NCI-H2107 treated with DMSO at 0.1 percent for 48 hours (cell line): Measurements from ENCODE around the gene DCTN1.
A peak's percentile ranks its signal among the peaks of the same experiment; 100 is the strongest.

Experiments used
- DNase-seq: peaks from one replicate; lab custom pipeline; 2025; ENCODE audit not compliant: unreplicated experiment; lab: John Stamatoyannopoulos, UW

DCTN1 gene

DNA sequence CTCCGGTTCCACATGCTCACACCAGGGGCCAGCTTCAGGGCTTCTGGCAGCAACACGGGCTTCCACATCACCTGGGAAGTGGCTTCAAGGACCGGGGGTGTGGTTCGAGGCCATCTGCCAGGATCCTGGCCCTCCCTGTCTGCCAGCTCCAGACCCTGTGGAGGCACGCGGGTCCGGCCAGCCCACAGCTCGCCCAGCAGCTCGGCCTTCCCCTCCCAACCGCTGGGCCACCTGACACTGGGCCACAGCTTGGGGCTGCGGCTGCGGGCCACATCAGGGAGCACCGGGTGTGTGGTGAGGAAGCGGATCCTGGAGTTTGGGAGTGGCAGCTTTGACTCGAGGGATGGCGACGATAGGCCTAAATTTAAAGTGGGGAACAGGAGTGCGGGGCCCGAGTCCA is 34.3 kb upstream of the DCTN1 start:
- DNase-seq: no peak

DNA sequence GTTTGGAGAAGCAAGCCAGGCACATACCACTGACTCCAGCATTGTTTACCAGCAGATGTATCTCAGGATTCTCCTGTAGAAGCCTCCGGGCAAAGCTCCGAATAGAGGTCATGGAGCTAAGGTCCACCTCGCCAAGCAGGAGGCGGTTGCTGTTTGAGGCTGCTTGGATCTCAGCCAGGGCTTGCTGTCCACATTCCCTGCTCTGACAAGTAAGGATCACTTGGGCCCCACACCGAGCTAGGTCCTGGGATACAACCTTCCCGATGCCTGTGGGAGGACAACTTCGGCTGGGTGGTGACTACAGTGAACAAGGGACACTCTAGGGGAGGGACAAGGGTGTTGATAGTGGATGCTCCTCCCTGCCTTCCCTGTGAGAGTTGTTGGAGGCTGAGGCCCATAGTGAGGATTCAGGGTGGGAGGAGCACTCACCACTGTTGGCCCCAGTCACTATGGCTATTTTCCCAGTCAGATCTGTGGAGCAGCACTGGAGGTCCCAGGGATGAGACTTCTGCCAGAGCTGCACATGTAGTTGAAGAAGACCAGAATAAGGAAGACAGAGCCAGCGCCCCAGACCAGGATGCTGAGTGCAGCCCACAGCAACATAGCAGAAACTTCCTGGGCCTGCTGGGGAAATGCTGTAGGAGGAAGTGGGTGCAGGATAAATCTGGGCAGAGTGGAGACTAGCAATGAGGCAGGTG is 33.0 kb upstream of the DCTN1 start:
- no peak for DNase-seq

DNA sequence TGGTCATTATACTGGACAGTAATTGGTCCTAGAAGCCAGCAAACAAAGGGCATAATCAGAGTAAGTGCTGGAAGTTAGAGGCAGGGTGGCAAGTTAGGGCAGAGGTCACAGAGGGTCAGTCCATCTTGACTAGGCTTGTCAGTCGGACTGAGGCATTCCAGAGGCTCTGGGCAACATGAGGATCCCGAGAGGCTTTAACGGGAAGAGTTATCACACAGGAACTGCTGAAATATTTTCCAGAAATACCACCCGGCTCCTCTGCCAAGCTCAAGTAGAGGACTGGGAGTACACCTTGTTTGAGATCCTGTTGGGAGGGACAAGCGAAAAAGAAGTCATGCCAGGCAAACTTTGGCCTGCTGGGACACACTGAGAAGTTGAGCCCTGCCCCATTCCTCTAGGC is 27.6 kb upstream of the DCTN1 start:
- no peak for DNase-seq

DNA sequence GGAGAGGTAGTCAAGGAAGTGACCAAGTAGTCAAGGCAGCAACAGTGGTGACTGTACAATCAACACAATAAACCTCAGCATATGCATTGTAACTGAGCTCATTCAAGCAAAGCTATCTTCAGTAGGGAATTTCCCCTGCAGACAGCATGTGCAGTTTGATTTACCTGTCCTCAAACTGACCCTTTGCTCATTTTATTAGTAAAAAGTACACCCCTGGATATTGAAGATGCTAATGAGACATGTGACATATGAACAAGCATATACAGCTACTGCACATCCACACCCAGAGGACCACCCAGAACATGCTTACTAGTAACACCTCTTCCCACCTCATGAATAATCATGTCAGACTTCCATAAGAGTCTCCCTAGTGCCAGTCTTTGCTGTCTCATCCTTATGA is 25.9 kb upstream of the DCTN1 start:
- no peak for DNase-seq

DNA sequence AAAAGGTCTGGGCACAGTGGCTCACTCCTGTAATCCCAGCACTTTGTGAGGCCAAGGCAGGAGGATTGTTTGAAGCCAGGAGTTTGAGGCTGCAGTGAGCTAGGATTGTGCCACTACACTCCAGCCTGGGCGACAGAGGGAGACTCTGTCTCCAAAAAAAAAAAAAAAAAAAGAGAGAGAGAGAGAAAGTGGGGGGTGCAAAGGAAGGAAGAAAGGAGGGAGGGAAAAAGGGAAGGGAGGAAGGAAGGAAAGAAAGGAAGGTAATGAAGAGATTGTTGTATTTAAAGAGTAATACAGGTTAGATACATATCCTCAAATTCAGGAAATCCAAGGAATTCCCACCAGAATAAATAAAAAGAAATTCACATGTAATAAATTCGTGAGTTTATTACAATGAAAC is 21.8 kb upstream of the DCTN1 start:
- DNase-seq: no peak

DNA sequence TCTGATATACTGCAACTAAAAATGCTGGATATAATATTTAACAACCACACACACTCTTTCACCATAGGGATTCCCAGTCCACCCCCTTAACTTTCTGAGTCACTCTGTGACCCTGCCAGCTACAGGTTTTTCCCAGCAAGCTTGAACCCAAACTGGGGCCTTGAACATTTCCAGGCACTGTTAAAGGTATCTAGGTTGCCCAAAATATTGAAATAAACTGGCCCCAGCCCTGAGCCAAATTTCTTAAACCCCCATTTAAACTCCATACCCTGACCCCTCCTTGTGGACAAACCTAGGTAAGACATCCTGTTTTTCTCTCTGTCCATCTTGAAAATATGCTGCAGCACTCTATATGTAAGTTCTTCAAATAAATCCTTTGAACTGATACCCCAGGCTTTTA is 19.7 kb upstream of the DCTN1 start:
- DNase-seq: peak; percentile 8

DNA sequence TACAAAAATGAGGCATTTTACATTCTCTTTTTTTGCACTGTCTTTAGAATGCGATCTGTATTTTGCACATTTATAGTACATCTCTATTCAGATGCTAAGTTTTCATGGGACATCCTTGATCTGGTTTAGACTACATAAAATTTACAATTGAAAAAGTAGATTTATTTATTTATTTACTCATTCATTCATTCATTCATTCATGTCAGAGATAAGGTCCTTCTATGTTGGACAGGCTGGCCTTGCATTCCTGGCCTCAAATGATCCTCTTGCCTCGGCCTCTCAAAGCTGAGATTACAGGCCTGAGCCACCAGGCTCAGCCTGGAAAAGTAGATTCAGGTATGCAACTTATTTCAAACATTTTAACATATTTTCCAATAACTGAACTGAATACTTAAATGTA is 16.0 kb upstream of the DCTN1 start:
- DNase-seq: no peak

DNA sequence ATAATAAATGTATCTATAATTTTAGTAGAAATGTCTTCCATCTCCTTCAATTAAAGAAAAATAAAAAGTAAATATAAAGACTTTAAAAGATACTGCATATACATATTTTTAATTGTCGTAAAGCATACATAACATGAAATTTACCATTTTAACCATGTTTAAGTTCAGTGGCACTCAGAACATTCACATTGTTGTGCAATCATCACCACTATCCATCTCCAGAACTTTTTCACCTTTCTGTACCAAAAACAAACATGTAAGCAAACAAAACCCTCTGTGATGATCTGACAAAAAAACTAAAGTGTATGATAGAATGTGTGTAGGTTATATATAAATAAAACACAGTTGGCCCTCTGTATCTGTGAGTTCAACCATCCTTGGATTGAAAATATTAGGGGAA is 13.4 kb upstream of the DCTN1 start:
- no peak for DNase-seq

DNA sequence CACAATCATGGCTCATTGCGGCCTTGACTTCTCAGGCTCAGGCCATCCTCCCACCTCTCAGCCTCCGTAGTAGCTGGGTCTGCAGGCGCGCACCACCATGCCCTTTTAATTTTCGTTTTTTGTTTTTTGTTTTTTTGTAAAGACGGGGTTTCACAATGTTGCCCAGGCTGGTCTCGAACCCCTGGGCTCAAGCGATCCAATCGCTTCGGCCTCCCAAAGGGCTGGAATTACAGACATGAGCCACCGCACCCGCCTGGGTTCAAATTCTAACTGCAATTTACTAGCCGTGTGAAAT is 12.3 kb upstream of the DCTN1 start:
- DNase-seq: no peak

DNA sequence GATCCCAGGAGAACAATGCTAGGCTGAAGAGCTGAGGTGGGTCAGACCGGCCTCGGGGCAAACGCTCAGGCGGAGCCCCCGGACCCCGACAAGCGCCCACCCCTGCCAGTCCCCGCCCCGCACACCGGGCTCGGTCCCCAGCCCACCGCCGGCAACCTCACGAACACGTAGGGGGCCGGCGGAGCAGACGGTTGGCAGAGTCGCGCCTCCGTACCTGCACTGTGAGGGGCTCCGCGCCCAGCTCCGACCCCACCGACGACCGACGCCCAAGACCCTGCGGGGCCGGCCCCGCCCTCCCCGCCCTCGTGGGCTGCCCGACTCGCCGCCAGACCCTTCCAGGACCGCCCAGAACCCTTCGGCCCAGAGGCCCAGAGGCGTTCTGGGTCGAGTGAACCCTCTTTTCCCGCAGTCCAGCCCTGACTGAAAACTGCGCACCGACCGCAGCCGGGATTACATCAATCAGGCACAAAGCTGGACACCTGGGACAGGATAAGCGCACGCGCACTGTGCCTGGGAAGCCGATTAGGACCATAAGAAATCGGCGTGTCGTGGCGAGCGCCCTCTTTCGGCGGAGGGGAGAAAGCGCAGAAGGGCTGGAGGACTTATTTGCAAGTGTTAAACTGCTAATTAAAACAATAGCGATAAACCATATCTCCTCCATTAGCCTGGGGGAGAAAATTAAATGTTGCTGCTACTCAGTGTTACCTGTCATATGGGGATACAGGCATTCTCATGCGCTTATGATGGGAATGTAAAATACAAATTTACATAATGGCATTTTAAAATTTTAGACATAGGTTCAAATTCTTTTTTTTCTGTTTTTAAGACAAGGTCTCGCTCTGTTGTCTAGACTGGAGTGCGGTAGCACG is 11.7 kb upstream of the DCTN1 start:
- DNase-seq: peak; percentile 86

DNA sequence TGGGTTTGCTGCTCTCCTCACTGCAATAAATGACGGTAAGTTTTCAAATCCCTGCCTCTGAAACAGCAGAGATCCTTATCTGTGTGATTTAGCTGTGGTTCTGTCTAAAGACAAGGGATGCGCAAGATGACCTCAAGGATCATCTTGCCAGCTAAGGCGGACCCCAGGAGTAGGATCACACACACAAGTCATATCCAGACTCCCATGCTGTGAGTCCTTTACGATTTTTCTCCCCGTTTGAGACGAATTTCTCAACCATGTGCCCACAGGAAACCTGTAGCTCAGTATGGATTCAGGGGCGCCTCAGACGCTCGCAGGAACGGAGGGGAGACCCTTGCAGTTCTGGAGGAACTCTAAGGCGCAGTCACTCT is 11.1 kb upstream of the DCTN1 start:
- DNase-seq: no peak

DNA sequence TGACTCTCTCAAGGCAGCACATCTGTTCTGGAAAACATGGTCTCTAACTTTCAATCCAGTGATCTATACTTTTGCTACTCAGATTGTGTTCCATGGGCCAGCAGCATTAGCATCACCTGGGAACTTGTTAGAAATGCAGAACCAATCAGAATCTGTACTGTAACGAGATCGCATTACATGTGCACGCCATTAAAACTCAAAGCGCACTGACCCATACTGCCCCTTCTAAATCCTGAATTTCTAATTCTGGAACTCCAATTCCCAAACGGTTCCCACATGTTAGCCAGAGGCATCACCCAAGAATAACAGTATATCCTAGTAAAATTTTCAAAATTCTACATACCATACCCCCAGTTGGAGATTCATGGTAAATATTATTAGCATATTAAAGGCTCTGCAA is 10.5 kb upstream of the DCTN1 start:
- no peak for DNase-seq

DNA sequence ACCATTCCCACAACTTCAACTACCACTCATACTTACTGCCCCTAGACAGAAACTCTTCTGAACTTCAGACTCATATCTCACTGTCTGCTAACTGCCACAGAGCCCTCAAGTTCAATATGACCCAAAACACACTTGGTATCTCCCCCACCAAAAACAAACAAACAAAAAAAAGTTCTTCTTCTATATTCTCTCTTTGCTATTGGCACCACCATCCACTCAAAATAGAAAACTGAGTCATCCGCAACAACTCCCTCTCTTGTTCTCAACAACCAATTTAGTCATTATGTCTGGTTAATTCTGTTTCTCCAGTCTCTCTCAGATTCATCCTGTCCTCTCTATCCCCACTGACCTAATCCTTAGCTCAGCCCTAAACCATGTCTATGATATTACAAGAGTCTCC is 7.2 kb upstream of the DCTN1 start:
- no peak for DNase-seq

DNA sequence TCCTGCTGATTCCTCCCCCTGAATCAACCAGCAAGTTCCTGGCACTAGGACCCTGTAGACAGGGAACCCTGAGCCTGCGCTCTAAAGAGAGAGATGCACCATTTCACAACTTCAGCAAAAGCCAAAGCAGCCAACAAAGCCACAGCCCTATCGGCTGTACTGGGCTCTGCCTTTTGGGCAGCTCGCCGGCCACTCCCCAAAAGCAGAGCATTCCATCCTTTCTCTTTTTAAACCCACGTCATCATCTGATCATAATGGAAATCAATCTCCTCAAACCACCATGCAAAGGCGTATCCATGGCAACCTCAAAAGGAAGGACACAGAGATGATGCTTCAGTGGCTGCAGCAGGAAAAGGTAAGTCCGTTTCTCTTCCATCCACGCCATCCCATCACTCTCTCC is 5.3 kb upstream of the DCTN1 start:
- DNase-seq: no peak

DNA sequence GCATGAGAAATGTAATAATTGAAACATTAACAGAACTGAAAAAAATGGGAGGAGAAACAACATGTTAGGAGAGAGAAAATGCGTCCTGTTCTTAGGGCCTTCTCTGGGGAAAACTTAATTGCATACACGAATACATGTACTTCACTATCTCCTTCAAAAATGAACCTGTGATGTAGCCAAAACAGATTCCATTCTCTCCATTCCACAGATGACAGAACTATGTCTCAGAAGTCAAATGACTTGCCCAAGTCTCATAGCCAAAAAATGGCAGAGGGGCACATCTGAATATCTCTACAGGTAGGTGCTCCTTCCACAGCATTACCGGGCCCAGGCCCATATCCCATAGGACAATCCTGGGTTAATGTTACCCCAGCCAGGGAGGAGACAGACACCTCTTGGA is 3.9 kb upstream of the DCTN1 start:
- no peak for DNase-seq

DNA sequence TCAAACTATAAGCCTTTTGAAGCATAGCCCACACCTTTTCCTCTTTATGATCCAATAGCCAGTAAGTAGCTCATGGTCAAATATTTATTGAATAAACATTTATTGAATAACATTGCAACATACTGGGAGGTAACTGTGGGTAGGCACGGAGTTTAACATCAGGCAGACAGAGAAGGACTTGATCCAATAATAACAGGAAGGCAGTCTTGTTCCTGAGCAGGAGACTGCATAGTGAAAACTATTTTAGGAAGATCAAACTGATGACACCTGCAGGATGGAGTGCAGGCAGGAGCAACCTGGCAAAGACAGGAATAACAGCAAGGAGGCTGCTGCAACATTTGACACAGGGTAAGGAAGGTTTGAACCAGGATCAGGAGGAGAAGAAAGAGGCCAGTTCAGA is 3.1 kb upstream of the DCTN1 start:
- no peak for DNase-seq

DNA sequence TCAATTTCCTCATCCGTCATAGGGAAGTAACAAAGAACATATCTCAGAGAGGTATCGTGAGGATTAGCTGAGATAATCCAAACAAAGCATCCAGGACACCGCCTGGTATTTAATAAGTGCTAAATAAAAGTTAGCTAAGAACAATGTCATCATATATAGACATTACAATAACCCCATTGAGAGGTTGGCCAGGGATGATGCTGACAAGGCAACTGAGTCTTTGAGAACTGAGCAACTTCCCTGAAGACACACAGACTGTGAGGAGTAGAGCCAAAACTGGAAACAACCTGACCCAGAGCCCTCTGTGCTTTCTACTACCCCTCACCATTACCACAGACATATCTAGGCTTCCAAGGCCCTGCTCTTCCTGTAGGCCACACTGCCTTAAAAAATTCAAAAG is 1.6 kb upstream of the DCTN1 start:
- no peak for DNase-seq

DNA sequence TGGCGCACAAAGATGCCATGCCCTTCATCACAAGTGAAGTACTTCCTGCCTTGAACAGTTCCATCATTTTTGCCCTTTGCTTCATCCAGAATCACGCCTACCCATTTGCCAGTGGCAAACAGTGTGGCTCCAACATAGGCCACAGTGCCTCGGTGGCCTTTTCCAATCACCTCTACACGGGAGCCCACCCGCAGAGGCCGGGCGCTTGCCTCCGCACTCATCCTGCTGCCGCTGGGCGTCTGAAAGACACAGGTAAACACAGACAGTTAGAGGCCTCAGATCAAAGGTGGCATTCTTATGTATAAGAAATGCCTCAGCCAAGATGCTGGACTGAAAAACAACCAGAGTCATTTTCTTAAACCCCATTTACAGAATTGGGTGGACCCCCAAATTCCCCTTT is 2.1 kb downstream of the DCTN1 start:
- no peak for DNase-seq

DNA sequence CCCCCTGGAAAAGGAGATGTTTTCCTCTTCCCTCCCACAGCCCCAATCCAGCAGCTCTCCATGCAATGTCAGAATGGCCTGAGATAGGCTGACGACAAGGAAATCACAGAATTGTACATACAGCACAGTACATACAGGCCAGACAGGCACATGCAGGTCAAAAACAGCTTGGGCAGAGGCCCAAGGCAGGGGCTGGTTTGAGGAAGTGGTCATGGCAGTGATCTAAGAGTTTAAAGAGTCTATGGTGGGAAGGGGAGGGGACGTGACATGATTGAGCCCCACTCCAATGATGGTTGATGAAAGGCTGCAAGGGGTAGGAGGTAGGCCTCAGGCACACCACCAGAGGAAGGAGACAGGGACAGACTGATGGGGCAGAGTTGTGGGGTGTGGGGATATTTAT is 4.3 kb downstream of the DCTN1 start:
- no peak for DNase-seq

DNA sequence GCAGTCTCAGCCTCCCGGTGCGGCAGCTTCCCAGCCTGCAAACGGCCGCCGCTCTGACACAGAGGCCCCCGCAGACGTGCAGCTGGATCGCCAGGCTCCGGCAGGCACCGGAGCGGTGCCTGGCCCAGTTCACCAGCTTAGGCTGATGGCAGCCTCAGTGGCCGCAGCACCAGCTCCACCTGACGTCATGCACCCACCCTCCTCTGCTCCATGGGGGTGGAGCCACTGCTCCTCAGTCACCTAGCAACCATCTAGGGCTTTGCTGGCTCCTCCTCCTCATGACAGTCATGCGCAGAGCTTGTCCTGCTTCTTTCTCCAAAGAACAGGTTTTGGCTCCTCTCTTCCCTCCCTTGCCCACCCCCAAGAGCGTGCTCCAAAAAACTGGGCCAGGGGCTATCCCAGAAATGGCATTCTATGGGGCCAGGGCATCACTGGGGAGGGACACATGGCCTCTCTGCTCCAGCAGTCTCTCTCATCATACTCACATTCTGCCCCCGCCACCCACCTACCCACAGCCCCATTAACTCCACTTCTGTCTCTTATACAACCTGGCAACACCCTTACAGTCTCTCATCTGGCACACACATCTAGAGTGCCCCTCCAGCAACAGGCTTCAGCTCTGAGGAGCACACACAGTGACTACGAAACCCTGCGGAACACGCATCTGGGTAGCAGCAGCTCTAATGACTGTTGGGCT is 5.5 kb downstream of the DCTN1 start:
- peak; percentile 88 for DNase-seq

DNA sequence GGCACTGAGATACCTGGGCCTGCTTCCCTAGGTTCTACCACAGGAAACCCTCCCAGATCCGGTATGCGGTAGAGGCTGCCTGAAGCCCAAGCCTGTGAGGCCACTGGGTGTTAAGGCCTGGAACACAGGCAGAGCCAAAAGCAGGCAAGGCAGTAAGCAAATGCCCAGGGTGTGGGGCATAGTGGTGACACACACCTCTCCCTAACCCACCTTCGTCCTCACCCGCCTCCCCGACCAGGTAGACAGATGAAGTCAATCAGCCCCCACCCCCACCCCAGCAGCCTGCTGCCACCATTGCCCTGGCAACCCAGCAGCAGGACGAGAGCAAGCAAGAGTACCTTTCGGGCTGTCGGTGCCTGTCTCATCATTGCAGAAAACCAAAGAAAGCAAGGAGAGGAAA is 6.1 kb downstream of the DCTN1 start:
- peak; percentile 6 for DNase-seq

DNA sequence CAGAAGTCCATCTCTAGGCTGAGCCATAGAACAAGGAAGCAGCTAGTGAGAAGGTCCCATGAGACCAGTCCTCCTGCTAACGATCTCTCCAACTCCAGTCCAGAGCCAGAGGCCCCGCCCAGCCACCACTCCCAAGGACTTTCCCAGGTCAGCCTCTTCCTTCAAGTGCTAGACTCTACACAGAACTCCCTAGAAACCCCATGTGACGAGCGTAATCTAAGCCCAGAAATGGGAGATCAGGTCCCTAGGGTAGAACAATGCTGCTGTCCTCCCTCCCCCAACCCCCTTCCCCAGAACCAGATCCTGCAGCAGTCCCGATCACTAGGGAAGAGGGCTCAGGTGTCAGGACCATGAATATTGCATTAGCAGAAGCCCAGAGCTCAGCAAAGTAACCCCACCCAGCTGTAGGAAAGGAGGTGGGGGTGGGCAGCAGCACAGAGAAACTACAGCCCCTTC is 6.9 kb downstream of the DCTN1 start:
- DNase-seq: peak; percentile 92
